GM12878 (cell line): ENCODE data around the gene OR52N2. TPM values are rescaled to one million over a fixed set of nuclear protein-coding genes. Genes with fewer than 3 reads are reported as not detected.

Experiments
- ATAC-seq: fragments of 200-7000 bp; cut with Tn5 transposase; 3 replicates; pipeline ENCODE4 v1.9.1; 2020; ENCODE audit warnings: mild to moderate bottlenecking, moderate library complexity
- BruUV-seq: library from RNA; stranded (reverse); fragments of 400-500 nt; replicated peaks from 2 replicates; lab custom pipeline; 2021; lab: Mats Ljungman, UMichigan
- CTCF ChIA-PET: fragments of 300-600 bp; sonication (Branson Sonifier 250); formaldehyde crosslinking; extraction: SDS; loops from one replicate; lab custom pipeline; 2021; ENCODE audit warnings: inconsistent platforms; lab: Yijun Ruan, JAX
- POLR2A ChIA-PET: fragments of 350-600 bp; formaldehyde crosslinking; extraction: SDS; loops from one replicate; lab custom pipeline; 2021; ENCODE audit warnings: inconsistent platforms; lab: Charles Lee
- RAD21 ChIA-PET: fragments of 300-600 bp; sonication (Branson Sonifier 250); formaldehyde crosslinking; loops from one replicate; lab custom pipeline; 2023; ENCODE audit warnings: antibody characterized with exemption; ENCODE audit not compliant: unreplicated experiment; lab: Charles Lee
- SMC1A ChIA-PET: fragments of 300-600 bp; sonication (Branson Sonifier 250); formaldehyde crosslinking; loops from one replicate; lab custom pipeline; 2023; ENCODE audit not compliant: unreplicated experiment, uncharacterized antibody; lab: Charles Lee
- DNase-seq: peaks from one replicate; pipeline ENCODE4 v3.0.0-alpha.2; 2011; ENCODE audit warnings: low read depth, low spot score
- FAIRE-seq: peaks from 3 replicates; lab custom pipeline; 2011; peaks lifted over from hg19 to GRCh38; lab: Jason Lieb, UNC
- H2AFZ ChIP-seq: 2 replicates; pipeline ENCODE4 v1.6.0; 2011; ENCODE audit warnings: low read depth, low read length, control low read depth; ENCODE audit not compliant: control insufficient read depth
- H3K27ac ChIP-seq: 2 replicates; pipeline ENCODE4 v1.5.1; 2011; ENCODE audit warnings: control low read depth; ENCODE audit not compliant: control insufficient read depth, insufficient read depth
- H3K27me3 ChIP-seq, 2 experiments: replicated peaks in 1 of 2; 2 replicates each; pipeline versions ENCODE4 v1.6.0 to v1.6.1; 2011; ENCODE audit warnings: low read length in 1 of 2; ENCODE audit not compliant: control insufficient read depth in 2 of 2, insufficient read depth in 2 of 2
- H3K36me3 ChIP-seq, 2 experiments: 2 replicates each; pipeline ENCODE4 v1.5.1; 2011; ENCODE audit warnings: low read length in 1 of 2; ENCODE audit not compliant: control insufficient read depth in 2 of 2, insufficient read depth in 2 of 2
- H3K4me1 ChIP-seq: 2 replicates; pipeline ENCODE4 v1.6.1; 2011; ENCODE audit warnings: mild to moderate bottlenecking, low read length, moderate library complexity, mixed read lengths; ENCODE audit not compliant: control insufficient read depth, insufficient read depth
- H3K4me2 ChIP-seq: 2 replicates; pipeline ENCODE4 v1.6.0; 2011; ENCODE audit warnings: control low read depth; ENCODE audit not compliant: control insufficient read depth, insufficient read depth
- H3K4me3 ChIP-seq: fragments of 200-600 bp; sonication (generic); 2 replicates; pipeline ENCODE4 v1.5.1; 2016
- H3K79me2 ChIP-seq: 2 replicates; pipeline ENCODE4 v1.6.0; 2011; ENCODE audit warnings: low read length; ENCODE audit not compliant: control insufficient read depth, insufficient read depth
- H3K9ac ChIP-seq: 2 replicates; pipeline ENCODE4 v1.8.0; 2011; ENCODE audit warnings: low read length, control low read depth, mixed read lengths; ENCODE audit not compliant: control insufficient read depth, insufficient read depth
- H3K9me3 ChIP-seq: replicated peaks from 3 replicates; pipeline ENCODE4 v1.5.1; 2011; ENCODE audit warnings: mild to moderate bottlenecking, low read length; ENCODE audit not compliant: control insufficient read depth, insufficient read depth
- H4K20me1 ChIP-seq: 2 replicates; pipeline ENCODE4 v1.6.0; 2011; ENCODE audit not compliant: control insufficient read depth, insufficient read depth
- CBX3 ChIP-seq: fragments of 200-600 bp; sonication (generic); IDR thresholded peaks from 2 replicates; pipeline ENCODE4 v1.6.1; 2016; ENCODE audit warnings: low read depth, borderline replicate concordance
- RAD21 ChIP-seq: IDR thresholded peaks from 2 replicates; pipeline ENCODE4 v1.6.1; 2011; ENCODE audit warnings: mild to moderate bottlenecking, low read depth, low read length, moderate library complexity; ENCODE audit not compliant: insufficient read depth
- ZBED1 ChIP-seq: IDR thresholded peaks from 2 replicates; pipeline ENCODE4 v1.6.1; 2016; ENCODE audit warnings: borderline replicate concordance
- WGBS: methylation state at CpG from one replicate; pipeline ENCODE4 v1.1.6; 2016; ENCODE audit warnings: low lambda C conversion rate; ENCODE audit not compliant: insufficient replicate concordance, insufficient coverage; ENCODE audit errors: missing lambda C conversion rate; 5-methylcytosine and 5-hydroxymethylcytosine counted together
- in situ Hi-C: fragments of 300-500 bp; cut with MboI; formaldehyde crosslinking; loops from 9 replicates; pipeline ENCODE4 v1.14.3; 2018; ENCODE audit warnings: mixed read lengths
- intact Hi-C: fragments of 100-400 bp; cut with micrococcal nuclease; formaldehyde crosslinking; loops from one replicate; pipeline ENCODE4 v1.14.2; 2022; ENCODE audit not compliant: unreplicated experiment
- polyA plus RNA-seq, 11 experiments: library from polyadenylated mRNA; depleted of rRNA in 4 of 11; unstranded in 6 of 11; stranded (reverse) in 5 of 11; fragments of >200 nt; fragmentation: Nextera tagmentation in 4 of 11; fragmentation: Illumina TruSeq in 1 of 11; extraction: Ambion mirVana in 4 of 11; extraction: Trizol in 1 of 11; gene quantifications; 1 replicate in 1 of 11; 2 replicates in 10 of 11; pipeline versions ENCODE4 v1.2.1 to v1.2.3, GENCODE V29; 2011 to 2016; ENCODE audit warnings: inconsistent platforms in 2 of 11, missing spikeins in 2 of 11, low read depth in 1 of 11
- total RNA-seq, 4 experiments: library from RNA; depleted of rRNA in 3 of 4; stranded (reverse); fragments of >200 nt in 3 of 4; fragmentation: Illumina TruSeq in 1 of 4; extraction: Trizol in 1 of 4; gene quantifications; 2 replicates each; pipeline versions ENCODE4 v1.2.1 to v1.2.3, GENCODE V29; 2013 to 2021

Gene OR52N2
- total and polyA plus RNA-seq, 10 of the 15 experiments (the other 5 are each of a cell fraction or from before 2014, with no cell fraction given): 0.06 to 0.42 (median 0.24) TPM; not detected in 5

DNA sequence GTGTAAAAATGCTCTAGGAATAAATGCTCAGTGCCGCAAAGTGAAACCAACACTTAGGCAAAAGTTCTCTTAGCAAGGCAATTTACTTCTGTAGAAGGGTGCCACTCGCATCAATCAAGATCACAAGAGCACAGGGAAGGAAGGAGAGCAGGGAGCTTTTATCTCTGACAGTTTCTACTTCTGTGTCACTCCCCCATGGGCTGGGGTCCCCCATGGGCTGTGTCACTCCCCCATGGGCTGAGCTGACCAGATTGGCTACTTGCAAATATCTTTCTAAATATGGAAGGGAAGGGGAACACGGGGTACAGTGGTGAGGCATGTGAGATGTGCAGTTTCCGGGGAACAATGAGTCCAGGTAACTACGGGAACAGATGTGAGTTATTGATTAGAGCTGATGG is 397 bp downstream of the OR52N2 start:
- no peaks in the 10 kb centered on the region for H3K27me3 ChIP-seq
- DNase-seq: no peak
- peak overlapping the region; percentile 44 for H3K9ac ChIP-seq
- ChIA-PET CTCF (interaction anchor here (0.7 to 3.2 kb wide), 15 partner anchors 9 to 544 kb away, joined by 3 to 23 read pairs (median 4); partner anchors contain the start of genes TRIM22 and TRIM5), SMC1A (interaction anchor here (0.8 to 3.0 kb wide), 16 partner anchors 9 to 438 kb away, joined by 3 to 19 read pairs (median 4); partner anchors contain the start of gene TRIM5), POLR2A (interaction anchor here (0.6 kb wide), 1 partner anchor 182 kb away, joined by 3 read pairs; no protein-coding TSS in a partner anchor), RAD21 (interaction anchor here (0.8 to 2.3 kb wide), 9 partner anchors 8 to 209 kb away, joined by 3 to 23 read pairs (median 5); partner anchors contain the start of genes TRIM22 and TRIM5)
- no peaks in the 10 kb centered on the region for H3K79me2 ChIP-seq
- H3K4me1 ChIP-seq: no peaks in the 10 kb centered on the region
- intact Hi-C loops (loop anchor here (2.0 to 5.0 kb wide), 5 partner anchors 82 to 684 kb away; partner anchors contain the start of gene OR51M1), in situ Hi-C loops (loop anchor here (5.0 kb wide), 1 partner anchor 337 kb away; no protein-coding TSS in a partner anchor)
- peak overlapping the region; percentile 68 for H3K4me3 ChIP-seq
- no peaks in the 10 kb centered on the region for H3K36me3 ChIP-seq
- peak overlapping the region; percentile 78 for H3K4me2 ChIP-seq
- peak overlapping the region; percentile 74 for H2AFZ ChIP-seq
- peak; percentile 57 for ATAC-seq
- no peak overlapping the region for H3K27ac ChIP-seq
- TF ChIP-seq CBX3: no peak
- no peak for TF ChIP-seq RAD21
- no peak for TF ChIP-seq ZBED1
- 10% methylated on average over 5 of the region's 5 CpGs for WGBS
- H3K9me3 ChIP-seq: no peaks in the 10 kb centered on the region
- no TSS peak for BruUV-seq
- no peak for FAIRE-seq
- H4K20me1 ChIP-seq: no peaks in the 10 kb centered on the region
